ENCODE results near the gene PKP3. TPM values are rescaled to one million over a fixed set of nuclear protein-coding genes. Genes with fewer than 3 reads are reported as not detected.

The PKP3 gene
- total and polyA plus RNA-seq, 2 donors (not counting 1 experiment from before 2014, with no cell fraction given), result 0.78 TPM; not detected in 1

DNA sequence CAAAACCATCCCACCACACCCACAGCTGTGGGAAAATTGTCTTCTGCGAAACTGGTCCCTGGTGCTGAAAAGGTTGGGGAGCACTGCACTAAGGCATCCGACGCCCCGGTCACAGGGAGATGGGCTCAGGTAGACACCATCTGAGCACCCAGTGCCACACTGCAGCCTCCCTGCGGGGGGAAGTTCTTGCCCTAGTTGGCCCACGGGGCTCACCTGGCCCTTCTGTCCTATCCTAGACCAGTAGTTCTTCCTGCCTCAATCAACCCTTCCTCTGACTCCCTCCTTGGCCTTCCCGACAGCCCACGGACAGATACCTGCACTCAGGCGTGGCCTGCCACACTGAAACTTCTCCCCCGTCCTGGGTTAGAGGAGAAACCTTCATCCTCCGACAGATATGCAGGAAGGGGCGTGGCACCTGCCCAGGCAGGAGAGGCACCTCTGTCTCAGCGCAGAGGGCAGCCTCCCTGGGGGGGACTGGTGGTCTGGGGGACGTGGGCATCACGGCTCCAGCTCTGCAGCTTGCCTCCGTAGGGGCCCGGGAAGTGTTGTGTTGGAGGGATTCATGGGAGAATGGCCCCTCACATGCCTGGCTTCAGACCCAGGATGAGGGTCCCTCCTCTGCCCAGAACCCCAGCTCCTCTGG is 43.3 kb downstream of the PKP3 start:
- Histone ChIP-seq H4K20me1 (ENCODE audit: control insufficient read depth, insufficient read depth, low read length, poor library complexity, severe bottlenecking) (no peaks in the 10 kb centered on the region), H3K36me3 (replicated peaks in 1 of 2; ENCODE audit: control extremely low read depth in 1 of 2, control insufficient read depth in 1 of 2, extremely low read depth in 1 of 2, insufficient read depth in 2 of 2, low read length in 1 of 2) (no peaks in the 10 kb centered on the region), H3K9ac (ENCODE audit: low read length) (no peak overlapping the region), H3K9me3 (ENCODE audit: control extremely low read depth in 1 of 3, control insufficient read depth in 2 of 3, insufficient read depth in 1 of 3, low read length in 2 of 3) (no peaks in the 10 kb centered on the region), H3K27me3 (replicated peaks in 1 of 4; ENCODE audit: control extremely low read depth in 1 of 4, control insufficient read depth in 3 of 4, insufficient read depth in 4 of 4, low read length in 3 of 4) (no peaks in the 10 kb centered on the region), H3K4me1 (ENCODE audit: control insufficient read depth in 2 of 2, insufficient read depth in 2 of 2, low read length in 2 of 2) (peaks cover 6 to 14% of the 10 kb centered on the region in 2 donors), H2AFZ (ENCODE audit: insufficient read depth, low read depth, low read length, poor library complexity, severe bottlenecking) (no peak overlapping the region), H3K4me3 (ENCODE audit: control extremely low read depth in 1 of 5, extremely low read depth in 1 of 5, insufficient read depth in 1 of 5, low read depth in 2 of 5, low read length in 4 of 5) (no peak overlapping the region), H3K4me2 (replicated peaks; ENCODE audit: low read depth, low read length, poor library complexity, severe bottlenecking) (no peak overlapping the region), H3K79me2 (ENCODE audit: control insufficient read depth, insufficient read depth, low read length) (peaks cover 16% of the 10 kb centered on the region), H3K27ac (ENCODE audit: low read length in 2 of 2) (no peak overlapping the region)
- DNase-seq (no peak), ATAC-seq (ENCODE audit: low read depth) (no peak)
- Mint-ChIP-seq H3K27ac (no peak overlapping the region), H3K4me1 (peaks cover 13% of the 10 kb centered on the region), H3K9me3 (ENCODE audit: insufficient read depth) (no peaks in the 10 kb centered on the region), H3K27me3 (no peaks in the 10 kb centered on the region), H3K4me3 (no peak overlapping the region)
- TF ChIP-seq EZH2 (IDR thresholded peaks at IDR 0.05; ENCODE audit: borderline replicate concordance, insufficient read depth, low read depth, low read length, poor library complexity, severe bottlenecking) (no peak), CTCF (IDR thresholded peaks at IDR 0.05) (no peak)
- CTCF ChIA-PET, result no interaction called here
- intact Hi-C loops (cut with micrococcal nuclease), result no loop called here
- POLR2A ChIA-PET, result interaction anchor here (0.6 kb wide), 1 partner anchor 24 kb away, joined by 3 read pairs; no protein-coding TSS in a partner anchor
- 85% methylated on average over 15 of the region's 17 CpGs for WGBS (ENCODE audit: insufficient coverage)

GRCh38 chr11:438101-438844 is 44.3 kb downstream of the PKP3 start:
- POLR2A ChIA-PET, result no interaction called here
- Histone ChIP-seq H2AFZ (ENCODE audit: insufficient read depth, low read depth, low read length, poor library complexity, severe bottlenecking) (no peak overlapping the region), H3K4me3 (ENCODE audit: control extremely low read depth in 1 of 5, extremely low read depth in 1 of 5, insufficient read depth in 1 of 5, low read depth in 2 of 5, low read length in 4 of 5) (no peak overlapping the region), H3K4me2 (replicated peaks; ENCODE audit: low read depth, low read length, poor library complexity, severe bottlenecking) (no peak overlapping the region), H4K20me1 (ENCODE audit: control insufficient read depth, insufficient read depth, low read length, poor library complexity, severe bottlenecking) (no peaks in the 10 kb centered on the region), H3K9me3 (ENCODE audit: control extremely low read depth in 1 of 3, control insufficient read depth in 2 of 3, insufficient read depth in 1 of 3, low read length in 2 of 3) (no peaks in the 10 kb centered on the region), H3K79me2 (ENCODE audit: control insufficient read depth, insufficient read depth, low read length) (peaks cover 16% of the 10 kb centered on the region), H3K36me3 (replicated peaks in 1 of 2; ENCODE audit: control extremely low read depth in 1 of 2, control insufficient read depth in 1 of 2, extremely low read depth in 1 of 2, insufficient read depth in 2 of 2, low read length in 1 of 2) (no peaks in the 10 kb centered on the region), H3K9ac (ENCODE audit: low read length) (no peak overlapping the region), H3K27me3 (replicated peaks in 1 of 4; ENCODE audit: control extremely low read depth in 1 of 4, control insufficient read depth in 3 of 4, insufficient read depth in 4 of 4, low read length in 3 of 4) (no peaks in the 10 kb centered on the region), H3K27ac (ENCODE audit: low read length in 2 of 2) (no peak overlapping the region), H3K4me1 (ENCODE audit: control insufficient read depth in 2 of 2, insufficient read depth in 2 of 2, low read length in 2 of 2) (peaks cover 6 to 14% of the 10 kb centered on the region in 2 donors)
- H3K4me1 Mint-ChIP-seq, result peaks cover 13% of the 10 kb centered on the region
- H3K4me3 Mint-ChIP-seq, result no peak overlapping the region
- no peak for TF ChIP-seq CTCF (IDR thresholded peaks at IDR 0.05)
- no peak for TF ChIP-seq EZH2 (IDR thresholded peaks at IDR 0.05; ENCODE audit: borderline replicate concordance, insufficient read depth, low read depth, low read length, poor library complexity, severe bottlenecking)
- intact Hi-C loops (cut with micrococcal nuclease), result no loop called here
- no peaks in the 10 kb centered on the region for H3K9me3 Mint-ChIP-seq (ENCODE audit: insufficient read depth)
- no peak for ATAC-seq (ENCODE audit: low read depth)
- no peak overlapping the region for H3K27ac Mint-ChIP-seq
- no peak for DNase-seq
- WGBS (ENCODE audit: insufficient coverage), result 95% methylated on average over 19 of the region's 21 CpGs
- H3K27me3 Mint-ChIP-seq, result no peaks in the 10 kb centered on the region
- CTCF ChIA-PET, result no interaction called here
